Stromal cell of bone marrow (primary cell): ENCODE data around the gene PKNOX1.
"Not testable (repeated sequence)": the region's sequence is repeated elsewhere in the genome, so short reads cannot be mapped to it uniquely, and the experiment has no call there.

Experiments used
- DNase-seq: peaks from one replicate; pipeline ENCODE4 v3.0.0-alpha.2; 2012; ENCODE audit warnings: low read depth

Gene PKNOX1

GRCh38 chr21:42951193-42951592 is 23.2 kb upstream of the PKNOX1 start:
- not testable (repeated sequence) for DNase-seq

GRCh38 chr21:42956824-42957630 is 17.3 kb upstream of the PKNOX1 start:
- DNase-seq = no peak

GRCh38 chr21:42958122-42958521 is 16.2 kb upstream of the PKNOX1 start:
- DNase-seq = not testable (repeated sequence)

GRCh38 chr21:42959728-42960127 is 14.6 kb upstream of the PKNOX1 start:
- DNase-seq = no peak

- no peak for DNase-seq
Measured at GRCh38 chr21:42962380-42963007, 11.9 kb upstream of the PKNOX1 start.

GRCh38 chr21:42964086-42964485 is 10.3 kb upstream of the PKNOX1 start:
- no peak for DNase-seq

- DNase-seq = no peak
Measured at GRCh38 chr21:42964546-42965210, 9.7 kb upstream of the PKNOX1 start.

- no peak for DNase-seq
Measured at GRCh38 chr21:42965211-42965560, 9.2 kb upstream of the PKNOX1 start.

- not testable (repeated sequence) for DNase-seq
Measured at GRCh38 chr21:42967616-42968015, 6.7 kb upstream of the PKNOX1 start.

GRCh38 chr21:42969193-42969600 is 5.2 kb upstream of the PKNOX1 start:
- DNase-seq = no peak

GRCh38 chr21:42970946-42971653 is 3.3 kb upstream of the PKNOX1 start:
- DNase-seq = no peak

- DNase-seq = no peak
Measured at GRCh38 chr21:42971897-42972275, 2.5 kb upstream of the PKNOX1 start.

- no peak for DNase-seq
Measured at GRCh38 chr21:42973309-42973990, 912 bp upstream of the PKNOX1 start.

- no peak for DNase-seq
Measured at GRCh38 chr21:42974832-42975820, 764 bp downstream of the PKNOX1 start.

- no peak for DNase-seq
Measured at GRCh38 chr21:42975886-42976608, 1.7 kb downstream of the PKNOX1 start.

GRCh38 chr21:42980312-42981213 is 6.2 kb downstream of the PKNOX1 start:
- DNase-seq = no peak

GRCh38 chr21:42981214-42981523 is 6.8 kb downstream of the PKNOX1 start:
- DNase-seq = no peak

- DNase-seq = no peak
Measured at GRCh38 chr21:42981862-42982261, 7.5 kb downstream of the PKNOX1 start.

- no peak for DNase-seq
Measured at GRCh38 chr21:42983103-42983502, 8.7 kb downstream of the PKNOX1 start.
